Ramos (cell line): ENCODE data around the gene LONRF3.
"Not testable (repeated sequence)": the region's sequence is repeated elsewhere in the genome, so short reads cannot be mapped to it uniquely, and the experiment has no call there.

Experiments
- in situ Hi-C: fragments of 300-500 bp; cut with MboI; formaldehyde crosslinking; loops from one replicate; pipeline ENCODE4 v1.14.3; 2022; ENCODE audit warnings: low sequenced_read_pairs; ENCODE audit not compliant: unreplicated experiment

The LONRF3 gene

GRCh38 chrX:118980761-118981160, 6.3 kb downstream of the LONRF3 start:
- in situ Hi-C loops, result no loop called here

GRCh38 chrX:118983513-118983912, 9.1 kb downstream of the LONRF3 start:
- in situ Hi-C loops, result no loop called here

- in situ Hi-C loops, result no loop called here
These were observed 14.5 kb downstream of the LONRF3 start for GRCh38 chrX:118988911-118989310.

GRCh38 chrX:118989886-118990285, 15.5 kb downstream of the LONRF3 start:
- in situ Hi-C loops, result no loop called here

GRCh38 chrX:118990512-118991227, 16.3 kb downstream of the LONRF3 start:
- in situ Hi-C loops, result no loop called here

- in situ Hi-C loops, result not testable (repeated sequence)
These were observed 18.2 kb downstream of the LONRF3 start for GRCh38 chrX:118992441-118993121.

- in situ Hi-C loops, result no loop called here
These were observed 29.0 kb downstream of the LONRF3 start for GRCh38 chrX:119003462-119003861.

GRCh38 chrX:119004920-119005524, 30.6 kb downstream of the LONRF3 start:
- in situ Hi-C loops, result no loop called here

GRCh38 chrX:119007189-119007770, 32.9 kb downstream of the LONRF3 start:
- in situ Hi-C loops, result no loop called here

GRCh38 chrX:119008110-119008744, 33.8 kb downstream of the LONRF3 start:
- in situ Hi-C loops, result no loop called here

- in situ Hi-C loops, result no loop called here
These were observed 34.7 kb downstream of the LONRF3 start for GRCh38 chrX:119009071-119009470.

- in situ Hi-C loops, result no loop called here
These were observed 36.1 kb downstream of the LONRF3 start for GRCh38 chrX:119010491-119010890.

- in situ Hi-C loops, result no loop called here
These were observed 38.7 kb downstream of the LONRF3 start for GRCh38 chrX:119013164-119013563.

- in situ Hi-C loops, result no loop called here
These were observed 41.2 kb downstream of the LONRF3 start for GRCh38 chrX:119015407-119016237.

- in situ Hi-C loops, result no loop called here
These were observed 42.7 kb downstream of the LONRF3 start for GRCh38 chrX:119017077-119017476.

- in situ Hi-C loops, result no loop called here
These were observed 51.5 kb downstream of the LONRF3 start for GRCh38 chrX:119025900-119026299.

- in situ Hi-C loops, result not testable (repeated sequence)
These were observed 51.9 kb downstream of the LONRF3 start for GRCh38 chrX:119026344-119026743.

- in situ Hi-C loops, result not testable (repeated sequence)
These were observed 53.7 kb downstream of the LONRF3 start for GRCh38 chrX:119027960-119028732.

GRCh38 chrX:119028733-119029330, 54.4 kb downstream of the LONRF3 start:
- in situ Hi-C loops, result no loop called here
